Skeletal muscle satellite cell (primary cell): ENCODE data around the gene MYL6. TPM values are rescaled to one million over a fixed set of nuclear protein-coding genes. Genes with fewer than 3 reads are reported as not detected.
"Not testable (repeated sequence)": the region's sequence is repeated elsewhere in the genome, so short reads cannot be mapped to it uniquely, and the experiment has no call there.

ENCODE experiments used
- H3K27me3 ChIP-seq: 2 replicates; pipeline ENCODE4 v1.7.0; 2013; ENCODE audit warnings: low read length; ENCODE audit not compliant: control insufficient read depth, insufficient read depth
- H3K36me3 ChIP-seq: 2 replicates; pipeline ENCODE4 v1.7.0; 2013; ENCODE audit warnings: mild to moderate bottlenecking, control low read depth, low read length; ENCODE audit not compliant: insufficient read depth
- H3K4me1 ChIP-seq: 2 replicates; pipeline ENCODE4 v1.7.0; 2013; ENCODE audit warnings: low read length; ENCODE audit not compliant: control insufficient read depth, insufficient read depth
- H3K4me2 ChIP-seq: 2 replicates; pipeline ENCODE4 v1.7.0; 2013; ENCODE audit warnings: mild to moderate bottlenecking, low read length
- H3K4me3 ChIP-seq: 2 replicates; pipeline ENCODE4 v1.7.0; 2013; ENCODE audit warnings: low read length
- H3K9ac ChIP-seq: 2 replicates; pipeline ENCODE4 v1.7.0; 2013; ENCODE audit warnings: mild to moderate bottlenecking, low read depth, low read length, moderate library complexity
- H3K9me3 ChIP-seq: replicated peaks from 2 replicates; pipeline ENCODE4 v1.7.0; 2013; ENCODE audit warnings: mild to moderate bottlenecking, control low read depth, low read length
- total RNA-seq: library from RNA; depleted of rRNA; stranded (reverse); fragments of >200 nt; gene quantifications from 2 replicates; pipeline ENCODE4 v1.2.3, GENCODE V29; 2012; rRNA removed

MYL6 gene
- 1,015 and 1,106 TPM in 2 replicates for total RNA-seq

- Histone ChIP-seq H3K4me2 (peak within 1 kb of the TSS; percentile 97), H3K4me3 (peak within 1 kb of the TSS; percentile 90), H3K36me3 (peaks cover 45% of the 10 kb centered on the region), H3K9ac (peak within 1 kb of the TSS; percentile 97), H3K27me3 (no peaks in the 10 kb centered on the region), H3K9me3 (no peaks in the 10 kb centered on the region), H3K4me1 (peaks cover 40% of the 10 kb centered on the region)
Observed at GRCh38 chr12:56158029-56158925, at the start of gene MYL6. TSS of gene MYL6 (plus strand) at chr12:56158359. CDS start at chr12:56158402, 43 bp downstream.

- H3K4me2 ChIP-seq: no peak overlapping the region
- peaks cover 16% of the 10 kb centered on the region for H3K4me1 ChIP-seq
- H3K9me3 ChIP-seq: no peaks in the 10 kb centered on the region
- no peak overlapping the region for H3K9ac ChIP-seq
- H3K36me3 ChIP-seq: peaks cover 57% of the 10 kb centered on the region
- no peak overlapping the region for H3K4me3 ChIP-seq
- no peaks in the 10 kb centered on the region for H3K27me3 ChIP-seq
Observed at GRCh38 chr12:56110571-56110970, 47.6 kb upstream of the MYL6 start.

DNA sequence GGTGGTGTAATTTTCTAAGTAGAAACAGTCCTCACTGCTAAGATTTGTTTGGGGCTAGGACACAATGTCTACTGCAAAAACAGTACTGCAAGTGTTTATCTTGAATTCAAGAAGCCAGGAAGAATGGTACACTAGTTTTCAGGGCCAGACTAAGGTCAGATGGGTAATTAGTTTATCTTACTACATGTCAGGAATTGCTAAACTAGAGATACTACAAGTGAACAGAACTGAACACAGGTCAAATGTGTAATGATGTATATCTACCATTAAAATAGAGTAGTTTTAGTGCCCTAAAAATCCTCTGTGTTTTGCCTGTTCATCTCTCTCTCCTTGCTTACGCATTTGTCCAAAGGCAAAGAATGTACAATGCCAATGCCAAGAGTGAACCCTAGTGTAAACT lies 44.1 kb upstream of the MYL6 start:
- Histone ChIP-seq H3K9ac (no peak overlapping the region), H3K4me3 (no peak overlapping the region), H3K4me2 (no peak overlapping the region), H3K36me3 (peaks cover 40% of the 10 kb centered on the region), H3K4me1 (peaks cover 12% of the 10 kb centered on the region), H3K9me3 (no peaks in the 10 kb centered on the region), H3K27me3 (no peaks in the 10 kb centered on the region)

- peak overlapping the region; percentile 97 for H3K9ac ChIP-seq
- peak overlapping the region; percentile 71 for H3K4me3 ChIP-seq
- H3K36me3 ChIP-seq: peaks cover 32% of the 10 kb centered on the region
Observed at GRCh38 chr12:56115329-56115728, 42.8 kb upstream of the MYL6 start.

DNA sequence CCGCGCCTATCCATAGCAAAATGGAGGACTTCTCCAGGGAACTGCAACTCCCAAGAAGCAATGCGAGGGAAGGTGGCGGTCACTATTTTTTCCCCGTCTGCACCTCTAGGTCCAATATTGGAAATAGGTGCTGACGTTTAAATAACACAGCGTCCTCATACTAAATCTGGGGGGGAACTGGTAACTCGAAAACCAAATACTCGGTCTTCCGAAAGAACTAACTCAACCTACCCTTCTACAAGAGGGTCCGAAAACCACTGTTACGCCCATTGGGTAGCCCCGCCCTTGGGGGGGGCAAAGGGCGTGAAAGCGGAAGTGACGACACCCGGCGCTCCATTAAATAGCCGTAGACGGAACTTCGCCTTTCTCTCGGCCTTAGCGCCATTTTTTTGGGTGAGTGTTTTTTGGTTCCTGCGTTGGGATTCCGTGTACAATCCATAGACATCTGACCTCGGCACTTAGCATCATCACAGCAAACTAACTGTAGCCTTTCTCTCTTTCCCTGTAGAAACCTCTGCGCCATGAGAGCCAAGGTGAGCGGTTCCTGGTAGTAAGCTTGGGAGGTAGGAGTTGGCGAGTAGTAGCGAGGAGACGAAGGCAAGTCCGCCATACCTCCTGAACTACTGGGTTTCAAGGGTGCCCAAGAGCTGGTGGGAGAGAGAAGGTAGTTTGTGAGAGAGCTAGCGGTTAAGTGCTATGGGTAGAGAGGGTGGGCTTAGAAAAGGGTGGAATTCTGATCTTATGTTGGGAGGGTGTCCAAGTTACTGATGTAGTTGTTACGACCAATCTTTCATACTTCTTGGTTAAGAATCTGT lies 41.7 kb upstream of the MYL6 start, which contains the start of gene RPL41:
RPL41 (plus strand) TSS at position 367 of the 815 bp plus-strand sequence.
- H3K4me3 ChIP-seq: peak within 1 kb of the TSS; percentile 71
- H3K4me2 ChIP-seq: peak within 1 kb of the TSS; percentile 80
- H3K9ac ChIP-seq: peak within 1 kb of the TSS; percentile 97
- H3K36me3 ChIP-seq: peaks cover 30% of the 10 kb centered on the region
- H3K27me3 ChIP-seq: no peaks in the 10 kb centered on the region
- no peaks in the 10 kb centered on the region for H3K9me3 ChIP-seq
- H3K4me1 ChIP-seq: peaks cover 25% of the 10 kb centered on the region

More at GRCh38 chr12:56115329-56115728, 42.8 kb upstream of the MYL6 start:
- peaks cover 24% of the 10 kb centered on the region for H3K4me1 ChIP-seq
- H3K27me3 ChIP-seq: no peaks in the 10 kb centered on the region
- no peaks in the 10 kb centered on the region for H3K9me3 ChIP-seq
- H3K4me2 ChIP-seq: peak overlapping the region; percentile 80

GRCh38 chr12:56117082-56117706 lies 41.0 kb upstream of the MYL6 start:
- Histone ChIP-seq H3K4me1 (peaks cover 25% of the 10 kb centered on the region), H3K4me2 (peak overlapping the region; percentile 80), H3K36me3 (peaks cover 27% of the 10 kb centered on the region), H3K4me3 (peak overlapping the region; percentile 80), H3K9ac (peak overlapping the region; percentile 97)
- H3K27me3 ChIP-seq, H3K9me3 ChIP-seq: not testable (repeated sequence)

DNA sequence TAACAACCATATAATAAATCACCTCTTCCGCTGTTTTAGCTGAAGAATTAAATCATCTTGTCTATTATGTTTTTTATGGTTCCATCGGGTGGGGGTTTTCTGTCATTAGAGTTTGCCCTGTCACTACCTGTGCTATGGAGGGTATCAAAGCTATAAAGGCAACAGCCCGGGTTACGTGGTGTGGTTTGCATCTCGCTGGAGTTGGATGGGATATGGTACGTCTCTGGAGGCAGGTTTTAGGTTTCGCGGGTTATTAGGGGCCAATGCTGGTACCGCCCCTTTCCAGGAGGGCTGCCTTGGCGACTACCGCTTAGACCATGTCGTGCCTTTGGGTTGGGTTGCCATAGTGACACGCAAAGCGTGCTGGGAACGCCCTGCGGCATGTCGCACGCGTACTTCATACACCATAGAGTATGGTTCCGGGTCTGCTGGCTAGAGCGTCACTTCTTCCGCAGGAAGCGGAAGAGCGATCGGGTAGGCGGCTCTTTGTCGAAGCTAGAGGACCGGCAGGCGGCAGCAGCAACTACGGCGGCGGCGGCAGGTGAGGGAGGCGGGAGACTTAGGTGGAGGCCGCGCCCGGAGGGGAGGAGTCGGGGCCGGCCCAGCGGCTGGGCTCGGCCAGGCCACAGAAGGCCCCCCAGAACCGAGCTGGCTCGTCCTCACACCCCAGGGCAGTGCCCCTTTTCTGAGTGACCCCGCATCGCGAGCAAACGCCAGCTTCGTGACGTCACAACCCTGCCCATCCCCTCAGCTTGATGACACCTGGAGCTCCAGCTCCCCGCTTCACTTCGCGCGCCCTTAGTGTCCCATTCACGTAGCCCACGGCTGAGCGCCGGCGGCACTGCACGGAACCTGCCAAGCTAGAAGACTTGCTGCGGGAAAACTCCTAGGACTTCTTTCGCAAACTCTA lies 40.1 kb upstream of the MYL6 start, which contains the start of gene ZC3H10:
ZC3H10 (plus strand) TSS at position 489 of the 910 bp plus-strand sequence. CDS start 2,297 bp downstream, outside the sequence.
- Histone ChIP-seq H3K9ac (peak within 1 kb of the TSS; percentile 97), H3K4me2 (peak within 1 kb of the TSS; percentile 88), H3K36me3 (peaks cover 24% of the 10 kb centered on the region), H3K27me3 (no peaks in the 10 kb centered on the region), H3K4me1 (peaks cover 25% of the 10 kb centered on the region), H3K4me3 (peak within 1 kb of the TSS; percentile 80), H3K9me3 (no peaks in the 10 kb centered on the region)

- no peaks in the 10 kb centered on the region for H3K9me3 ChIP-seq
- peak overlapping the region; percentile 88 for H3K4me2 ChIP-seq
- no peaks in the 10 kb centered on the region for H3K27me3 ChIP-seq
- H3K36me3 ChIP-seq: peaks cover 20% of the 10 kb centered on the region
- H3K4me3 ChIP-seq: peak overlapping the region; percentile 80
- H3K4me1 ChIP-seq: peaks cover 25% of the 10 kb centered on the region
- peak overlapping the region; percentile 97 for H3K9ac ChIP-seq
Observed at GRCh38 chr12:56118688-56119357, 39.3 kb upstream of the MYL6 start.

- Histone ChIP-seq H3K9ac (peak overlapping the region; percentile 97), H3K9me3 (no peaks in the 10 kb centered on the region), H3K4me3 (peak overlapping the region; percentile 80), H3K36me3 (peaks cover 19% of the 10 kb centered on the region), H3K4me1 (peaks cover 25% of the 10 kb centered on the region), H3K4me2 (peak overlapping the region; percentile 88), H3K27me3 (no peaks in the 10 kb centered on the region)
Observed at GRCh38 chr12:56119361-56119796, 38.8 kb upstream of the MYL6 start.
